ENCODE measurements around the gene PWWP2A. TPM values are rescaled to one million over a fixed set of nuclear protein-coding genes. Genes with fewer than 3 reads are reported as not detected.

Gene PWWP2A
- total RNA-seq (10 to 100 TPM; 25.9 to 29.4 TPM), polyA plus RNA-seq (1 to 10 TPM; 4.3 to 6.8 TPM)
- long read RNA-seq, donor 1, partial matches to known transcripts = 1 of 13 reads
- long read RNA-seq, donor 1, other reads (novel, unspliced or antisense) = 8 of 13 reads
- long read RNA-seq, donor 2, partial matches to known transcripts = 0 of 20 reads
- long read RNA-seq, donor 2, other reads (novel, unspliced or antisense) = 13 of 20 reads

DNA sequence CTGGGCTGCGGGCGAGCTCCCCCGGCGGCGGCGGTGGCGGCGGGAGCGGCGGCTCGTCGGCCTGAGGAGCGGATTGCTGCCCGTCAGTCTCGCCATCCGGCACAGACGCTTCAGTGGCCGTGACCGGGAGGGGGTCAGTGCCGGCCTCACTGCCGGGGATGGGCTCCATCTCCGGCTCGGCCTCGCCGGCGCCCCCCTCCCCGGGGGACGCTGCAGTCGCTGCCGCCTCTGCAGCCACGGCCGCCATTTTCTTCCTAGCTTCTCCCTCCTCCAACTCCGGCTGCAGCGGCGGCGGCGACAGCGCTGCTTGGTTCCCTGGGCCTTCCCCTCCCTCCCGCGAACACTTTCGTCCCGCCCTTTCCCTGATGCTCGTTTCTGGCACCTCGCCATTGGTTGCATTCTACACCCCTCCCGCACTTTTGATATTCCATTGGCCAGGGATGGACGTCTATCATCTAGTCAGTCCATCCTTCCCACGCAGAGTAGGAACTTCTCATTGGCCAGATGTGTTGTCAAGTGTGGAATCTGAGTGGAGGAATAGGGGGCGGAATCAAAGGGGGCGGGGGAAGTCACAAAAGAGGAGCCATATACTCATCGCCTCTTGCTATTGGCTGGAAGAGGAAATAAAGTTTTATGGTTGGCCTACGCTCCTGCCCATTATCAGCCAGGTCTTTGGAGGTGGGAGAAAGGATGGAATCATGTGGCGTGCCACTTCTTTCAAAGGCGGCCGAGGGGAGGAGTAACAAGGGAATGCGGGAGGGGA is at the start of gene PWWP2A:
TSS of gene PWWP2A (minus strand) at position 309 of the 763 bp plus-strand sequence. CDS start at position 247, 62 bp downstream.
- ATAC-seq (ENCODE audit: low FRiP score) (peak; percentile 99), DNase-seq (peak; percentile 99)
- intact Hi-C loops (cut with DNase I) = loop anchor here (1.0 to 10.0 kb wide), 3 partner anchors 46 to 235 kb away; no protein-coding TSS in a partner anchor
- H3K9me3 ChIP-seq (ENCODE audit: control insufficient read depth, low read length) = no peaks in the 10 kb centered on the region
- WGBS, 2 donors = 1% methylated on average over 48 to 55 of the region's 55 CpGs
- peak within 1 kb of the TSS; percentile 51 to 85 for H3K27ac ChIP-seq (ENCODE audit: low read depth in 1 of 2, low read length in 2 of 2)
- peaks cover 0 to 2% of the 10 kb centered on the region in 2 donors for H3K36me3 ChIP-seq (ENCODE audit: control insufficient read depth in 1 of 2, insufficient read depth in 2 of 2, low read length in 1 of 2)
- peak within 1 kb of the TSS; percentile 70 to 77 for H3K4me3 ChIP-seq (ENCODE audit: low read length in 2 of 2)
- H3K4me1 ChIP-seq (ENCODE audit: control insufficient read depth in 1 of 2, insufficient read depth in 2 of 2, low read length in 2 of 2) = no peaks in the 10 kb centered on the region
- no peaks in the 10 kb centered on the region for H3K27me3 ChIP-seq (ENCODE audit: control insufficient read depth in 1 of 2, insufficient read depth in 2 of 2, low read length in 1 of 2)

DNA sequence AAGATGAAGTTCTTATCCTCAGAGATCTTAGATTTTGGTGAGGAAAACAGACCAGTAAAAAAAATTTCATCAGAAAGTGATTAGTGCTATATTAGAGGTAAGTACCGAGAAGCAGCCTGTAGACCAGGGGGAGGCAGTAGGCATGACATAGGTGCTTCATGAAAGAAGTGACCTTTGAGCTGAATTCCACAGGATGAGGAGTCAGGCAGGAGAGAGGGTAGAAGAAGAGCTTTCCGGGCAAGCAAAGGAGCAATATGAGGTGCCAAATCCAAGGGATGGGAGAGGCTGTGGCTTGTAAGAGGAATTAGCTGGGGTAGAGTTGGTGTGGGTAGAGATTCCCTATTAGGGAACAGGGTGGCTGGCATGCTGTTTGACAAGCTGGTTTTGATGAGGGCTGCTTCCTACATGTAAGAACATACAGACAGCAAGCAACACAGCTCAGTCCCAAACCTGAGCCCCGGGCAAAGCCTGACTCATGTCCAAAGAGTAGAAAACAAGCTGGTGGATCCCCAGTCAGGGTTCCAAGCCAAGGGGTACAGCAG is 48.4 kb upstream of the PWWP2A start:
- ATAC-seq (ENCODE audit: low FRiP score) = no peak
- no peak for DNase-seq
- Histone ChIP-seq H3K36me3 (ENCODE audit: control insufficient read depth in 1 of 2, insufficient read depth in 2 of 2, low read length in 1 of 2) (no peaks in the 10 kb centered on the region), H3K9me3 (ENCODE audit: control insufficient read depth, low read length) (no peaks in the 10 kb centered on the region), H3K27me3 (ENCODE audit: control insufficient read depth in 1 of 2, insufficient read depth in 2 of 2, low read length in 1 of 2) (no peaks in the 10 kb centered on the region), H3K4me3 (ENCODE audit: low read length in 2 of 2) (no peak overlapping the region), H3K4me1 (ENCODE audit: control insufficient read depth in 1 of 2, insufficient read depth in 2 of 2, low read length in 2 of 2) (no peaks in the 10 kb centered on the region), H3K27ac (ENCODE audit: low read depth in 1 of 2, low read length in 2 of 2) (no peak overlapping the region)
- whole genome bisulfite sequencing, 2 donors = 93% methylated on average over 3 of the region's 3 CpGs
- intact Hi-C loops (cut with DNase I) = no loop called here

DNA sequence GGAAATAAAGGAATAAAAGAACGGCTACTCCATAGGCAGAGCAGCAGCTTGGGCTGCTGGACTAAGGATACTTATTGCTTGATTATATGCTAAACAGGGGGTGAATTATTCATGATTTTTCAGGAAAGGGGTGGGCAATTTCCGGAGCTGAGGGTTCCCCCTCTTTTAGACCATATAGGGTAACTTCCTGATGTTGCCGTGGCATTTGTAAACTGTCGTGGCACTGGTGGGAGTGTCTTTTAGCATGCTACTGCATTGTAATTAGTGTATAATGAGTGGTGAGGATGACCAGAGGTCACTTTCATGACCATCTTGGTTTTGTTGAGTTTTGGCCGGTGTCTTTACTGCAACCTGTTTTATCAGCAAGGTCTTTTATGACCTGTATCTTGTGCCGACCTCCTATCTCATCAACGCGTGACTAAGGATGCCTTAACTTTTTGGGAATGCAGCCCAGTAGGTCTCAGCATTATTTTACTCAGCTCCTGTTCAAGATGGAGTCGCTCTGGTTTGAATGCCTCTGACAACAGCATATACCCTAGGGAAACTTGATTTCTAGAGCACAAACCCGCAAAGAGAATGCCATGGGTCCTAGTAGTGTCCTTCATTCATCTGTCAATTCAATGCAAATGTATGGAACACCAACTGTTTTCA is 47.8 kb upstream of the PWWP2A start:
- intact Hi-C loops (cut with DNase I) = no loop called here
- 63 to 67% methylated on average over 10 of the region's 10 CpGs for WGBS, 2 donors
- no peak for DNase-seq
- H3K27me3 ChIP-seq (ENCODE audit: control insufficient read depth in 1 of 2, insufficient read depth in 2 of 2, low read length in 1 of 2) = no peaks in the 10 kb centered on the region
- no peak overlapping the region for H3K27ac ChIP-seq (ENCODE audit: low read depth in 1 of 2, low read length in 2 of 2)
- no peak for ATAC-seq (ENCODE audit: low FRiP score)
- H3K4me1 ChIP-seq (ENCODE audit: control insufficient read depth in 1 of 2, insufficient read depth in 2 of 2, low read length in 2 of 2) = no peaks in the 10 kb centered on the region
- no peak overlapping the region for H3K4me3 ChIP-seq (ENCODE audit: low read length in 2 of 2)
- H3K9me3 ChIP-seq (ENCODE audit: control insufficient read depth, low read length) = no peaks in the 10 kb centered on the region
- H3K36me3 ChIP-seq (ENCODE audit: control insufficient read depth in 1 of 2, insufficient read depth in 2 of 2, low read length in 1 of 2) = no peaks in the 10 kb centered on the region

GRCh38 chr5:160166069-160166972 is 47.1 kb upstream of the PWWP2A start:
- Histone ChIP-seq H3K27me3 (ENCODE audit: control insufficient read depth in 1 of 2, insufficient read depth in 2 of 2, low read length in 1 of 2) (no peaks in the 10 kb centered on the region), H3K4me3 (ENCODE audit: low read length in 2 of 2) (no peak overlapping the region), H3K9me3 (ENCODE audit: control insufficient read depth, low read length) (no peaks in the 10 kb centered on the region), H3K36me3 (ENCODE audit: control insufficient read depth in 1 of 2, insufficient read depth in 2 of 2, low read length in 1 of 2) (no peaks in the 10 kb centered on the region), H3K4me1 (ENCODE audit: control insufficient read depth in 1 of 2, insufficient read depth in 2 of 2, low read length in 2 of 2) (no peaks in the 10 kb centered on the region), H3K27ac (ENCODE audit: low read depth in 1 of 2, low read length in 2 of 2) (peak overlapping the region; percentile 2 to 35)
- ATAC-seq (ENCODE audit: low FRiP score) (no peak), DNase-seq (no peak)
- intact Hi-C loops (cut with DNase I) = no loop called here
- 40 to 64% methylated on average over 5 of the region's 5 CpGs for WGBS, 2 donors

- Histone ChIP-seq H3K36me3 (ENCODE audit: control insufficient read depth in 1 of 2, insufficient read depth in 2 of 2, low read length in 1 of 2) (no peaks in the 10 kb centered on the region), H3K27ac (ENCODE audit: low read depth in 1 of 2, low read length in 2 of 2) (peak overlapping the region; percentile 71 to 91), H3K4me3 (ENCODE audit: low read length in 2 of 2) (no peak overlapping the region), H3K27me3 (ENCODE audit: control insufficient read depth in 1 of 2, insufficient read depth in 2 of 2, low read length in 1 of 2) (no peaks in the 10 kb centered on the region), H3K4me1 (ENCODE audit: control insufficient read depth in 1 of 2, insufficient read depth in 2 of 2, low read length in 2 of 2) (no peaks in the 10 kb centered on the region), H3K9me3 (ENCODE audit: control insufficient read depth, low read length) (no peaks in the 10 kb centered on the region)
- 3 to 6% methylated on average over 15 of the region's 15 CpGs for WGBS, 2 donors
- intact Hi-C loops (cut with DNase I) = loop anchor here (1.0 kb wide), 1 partner anchor 46 kb away; the partner anchor contains the start of gene PWWP2A (in 2 of the 2)
- DNase-seq (peak; percentile 96 to 98), ATAC-seq (ENCODE audit: low FRiP score) (peak; percentile 91)
Measured at GRCh38 chr5:160165137-160166068, 46.2 kb upstream of the PWWP2A start.

GRCh38 chr5:160162910-160163309 is 43.7 kb upstream of the PWWP2A start:
- Histone ChIP-seq H3K27me3 (ENCODE audit: control insufficient read depth in 1 of 2, insufficient read depth in 2 of 2, low read length in 1 of 2) (no peaks in the 10 kb centered on the region), H3K4me3 (ENCODE audit: low read length in 2 of 2) (no peak overlapping the region), H3K36me3 (ENCODE audit: control insufficient read depth in 1 of 2, insufficient read depth in 2 of 2, low read length in 1 of 2) (no peaks in the 10 kb centered on the region), H3K27ac (ENCODE audit: low read depth in 1 of 2, low read length in 2 of 2) (no peak overlapping the region), H3K4me1 (ENCODE audit: control insufficient read depth in 1 of 2, insufficient read depth in 2 of 2, low read length in 2 of 2) (no peaks in the 10 kb centered on the region), H3K9me3 (ENCODE audit: control insufficient read depth, low read length) (no peaks in the 10 kb centered on the region)
- WGBS, 2 donors = 94 to 97% methylated on average over 7 of the region's 7 CpGs
- no peak for DNase-seq
- ATAC-seq (ENCODE audit: low FRiP score) = no peak
- intact Hi-C loops (cut with DNase I) = no loop called here

DNA sequence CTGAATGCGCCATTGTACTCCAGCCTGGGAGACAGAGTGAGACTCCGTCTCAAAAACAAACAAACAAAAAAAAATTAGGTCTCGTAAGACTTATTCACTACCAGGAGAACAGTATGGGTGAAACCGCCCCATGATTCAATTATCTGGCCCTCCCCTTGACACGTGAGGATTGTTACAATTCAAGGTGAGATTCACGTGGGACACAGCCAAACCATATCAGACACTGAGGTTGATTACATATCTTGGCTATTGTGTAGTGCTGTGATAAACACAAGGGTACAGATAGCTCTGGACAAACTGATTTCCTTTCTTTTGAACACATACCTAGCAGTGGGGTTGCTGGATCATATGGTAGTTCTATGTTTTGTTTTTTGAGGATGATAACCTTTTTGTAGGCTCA is 42.4 kb upstream of the PWWP2A start:
- H3K36me3 ChIP-seq (ENCODE audit: control insufficient read depth in 1 of 2, insufficient read depth in 2 of 2, low read length in 1 of 2) = no peaks in the 10 kb centered on the region
- no peak overlapping the region for H3K4me3 ChIP-seq (ENCODE audit: low read length in 2 of 2)
- 91 to 94% methylated on average over 6 of the region's 6 CpGs for WGBS, 2 donors
- no peaks in the 10 kb centered on the region for H3K4me1 ChIP-seq (ENCODE audit: control insufficient read depth in 1 of 2, insufficient read depth in 2 of 2, low read length in 2 of 2)
- intact Hi-C loops (cut with DNase I) = no loop called here
- H3K9me3 ChIP-seq (ENCODE audit: control insufficient read depth, low read length) = no peaks in the 10 kb centered on the region
- H3K27ac ChIP-seq (ENCODE audit: low read depth in 1 of 2, low read length in 2 of 2) = no peak overlapping the region
- DNase-seq (no peak), ATAC-seq (ENCODE audit: low FRiP score) (no peak)
- no peaks in the 10 kb centered on the region for H3K27me3 ChIP-seq (ENCODE audit: control insufficient read depth in 1 of 2, insufficient read depth in 2 of 2, low read length in 1 of 2)
